ENCODE data around the gene PRRT1.
A peak's percentile ranks its signal among the peaks of the same experiment; 100 is the strongest.

The PRRT1 gene

GRCh38 chr6:32168350-32168749, 16.6 kb upstream of the PRRT1 start:
- Histone ChIP-seq H3F3A (ENCODE audit: insufficient read depth) (no peaks in the 10 kb centered on the region), H3K36me3 (ENCODE audit: low read length) (no peaks in the 10 kb centered on the region), H2AFZ (ENCODE audit: low read depth, low read length, severe bottlenecking) (no peak overlapping the region), H3K27me3 (ENCODE audit: low read length) (no peaks in the 10 kb centered on the region), H3K9me3 (ENCODE audit: insufficient read depth, low read length) (no peaks in the 10 kb centered on the region), H3K9ac (ENCODE audit: low read length) (no peak overlapping the region), H4K20me1 (ENCODE audit: low read depth, low read length) (no peaks in the 10 kb centered on the region), H3K4me2 (ENCODE audit: low read depth, low read length, poor library complexity, severe bottlenecking) (no peak overlapping the region), H3K9me2 (replicated peaks; ENCODE audit: insufficient read depth, low read length) (no peaks in the 10 kb centered on the region), H3K4me3 (ENCODE audit: insufficient read depth, low read length, poor library complexity, severe bottlenecking) (no peak overlapping the region), H3K27ac (ENCODE audit: low read depth, low read length) (0 out of 2 replicates have a peak overlapping the region, but pooled peaks have one; percentile 2), H3K79me2 (ENCODE audit: insufficient read depth, low read length) (no peaks in the 10 kb centered on the region; the same call in 1 of the 2 replicates)
- no peak for TF ChIP-seq EZH2phosphoT487 (conservative IDR thresholded peaks at IDR 0.05; ENCODE audit: low read length)
- TF ChIP-seq CTCF (IDR thresholded peaks at IDR 0.05; ENCODE audit: insufficient read depth, low read length, poor library complexity, severe bottlenecking) = no peak

GRCh38 chr6:32167761-32168262, 16.1 kb upstream of the PRRT1 start:
- Histone ChIP-seq H4K20me1 (ENCODE audit: low read depth, low read length) (no peaks in the 10 kb centered on the region), H3K36me3 (ENCODE audit: low read length) (no peaks in the 10 kb centered on the region), H3K9ac (ENCODE audit: low read length) (no peak overlapping the region), H3K79me2 (ENCODE audit: insufficient read depth, low read length) (no peaks in the 10 kb centered on the region), H3K27ac (ENCODE audit: low read depth, low read length) (0 out of 2 replicates have a peak overlapping the region, but pooled peaks have one; percentile 2), H3K4me2 (ENCODE audit: low read depth, low read length, poor library complexity, severe bottlenecking) (no peak overlapping the region), H3K4me3 (ENCODE audit: insufficient read depth, low read length, poor library complexity, severe bottlenecking) (no peak overlapping the region), H3K9me2 (replicated peaks; ENCODE audit: insufficient read depth, low read length) (no peaks in the 10 kb centered on the region), H3F3A (ENCODE audit: insufficient read depth) (no peaks in the 10 kb centered on the region), H3K9me3 (ENCODE audit: insufficient read depth, low read length) (no peaks in the 10 kb centered on the region), H2AFZ (ENCODE audit: low read depth, low read length, severe bottlenecking) (no peak overlapping the region), H3K27me3 (ENCODE audit: low read length) (no peaks in the 10 kb centered on the region)
- no peak for TF ChIP-seq CTCF (IDR thresholded peaks at IDR 0.05; ENCODE audit: insufficient read depth, low read length, poor library complexity, severe bottlenecking)
- TF ChIP-seq EZH2phosphoT487 (conservative IDR thresholded peaks at IDR 0.05; ENCODE audit: low read length) = no peak

- TF ChIP-seq CTCF (IDR thresholded peaks at IDR 0.05; ENCODE audit: insufficient read depth, low read length, poor library complexity, severe bottlenecking) (no peak), EZH2phosphoT487 (conservative IDR thresholded peaks at IDR 0.05; ENCODE audit: low read length) (no peak)
- no peaks in the 10 kb centered on the region for H3K27me3 ChIP-seq (ENCODE audit: low read length)
- H3K9ac ChIP-seq (ENCODE audit: low read length) = no peak overlapping the region
- H4K20me1 ChIP-seq (ENCODE audit: low read depth, low read length) = no peaks in the 10 kb centered on the region
- no peaks in the 10 kb centered on the region for H3K9me2 ChIP-seq (replicated peaks; ENCODE audit: insufficient read depth, low read length)
- H3K9me3 ChIP-seq (ENCODE audit: insufficient read depth, low read length) = no peaks in the 10 kb centered on the region
- H3K4me3 ChIP-seq (ENCODE audit: insufficient read depth, low read length, poor library complexity, severe bottlenecking) = no peak overlapping the region
- H3F3A ChIP-seq (ENCODE audit: insufficient read depth) = no peaks in the 10 kb centered on the region
- H2AFZ ChIP-seq (ENCODE audit: low read depth, low read length, severe bottlenecking) = no peak overlapping the region
- no peak overlapping the region for H3K27ac ChIP-seq (ENCODE audit: low read depth, low read length)
- H3K4me2 ChIP-seq (ENCODE audit: low read depth, low read length, poor library complexity, severe bottlenecking) = no peak overlapping the region
- no peaks in the 10 kb centered on the region for H3K36me3 ChIP-seq (ENCODE audit: low read length)
- no peaks in the 10 kb centered on the region for H3K79me2 ChIP-seq (ENCODE audit: insufficient read depth, low read length)
Observed at GRCh38 chr6:32167154-32167760, 15.5 kb upstream of the PRRT1 start.

Measured in SU-DHL-6 (cell line).